OCI-M2 (cell line): ENCODE results near the gene SETMAR.
"Not testable (repeated sequence)": the region's sequence is repeated elsewhere in the genome, so short reads cannot be mapped to it uniquely, and the experiment has no call there.

Source experiments
- DNase-seq: peaks from one replicate; lab custom pipeline; 2025; ENCODE audit not compliant: unreplicated experiment; lab: John Stamatoyannopoulos, UW

Gene SETMAR

GRCh38 chr3:4303187-4304123 is at the start of gene SETMAR:
SETMAR (plus strand) TSS chr3:4303369; CDS start chr3:4303371, 2 bp downstream.
- DNase-seq, result peak; percentile 58

- no peak for DNase-seq
Measured at GRCh38 chr3:4261406-4261805, 41.8 kb upstream of the SETMAR start.

GRCh38 chr3:4264040-4264439 is 39.1 kb upstream of the SETMAR start:
- no peak for DNase-seq

DNA sequence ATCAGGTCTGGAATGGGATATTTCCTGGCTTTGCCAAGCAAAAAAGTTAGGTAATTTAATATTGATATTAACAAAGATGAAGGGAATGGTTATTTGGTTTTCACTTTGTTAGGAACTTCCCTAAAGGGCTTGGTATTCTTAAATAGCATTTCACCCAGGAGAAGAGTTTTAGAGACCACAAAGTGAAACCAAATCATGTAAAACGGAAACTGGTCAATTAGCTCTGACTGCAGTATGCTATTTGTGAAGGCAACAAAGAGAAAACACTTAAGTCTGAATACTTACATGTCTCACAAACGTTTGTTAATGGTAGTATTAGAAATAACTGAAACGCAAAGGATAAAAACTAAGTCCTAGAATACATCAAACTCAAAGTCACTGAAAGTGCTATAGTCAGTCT is 32.4 kb upstream of the SETMAR start:
- no peak for DNase-seq

- DNase-seq, result no peak
Measured at GRCh38 chr3:4271834-4272233, 31.3 kb upstream of the SETMAR start.

GRCh38 chr3:4279516-4280105 is 23.6 kb upstream of the SETMAR start:
- DNase-seq, result no peak

DNA sequence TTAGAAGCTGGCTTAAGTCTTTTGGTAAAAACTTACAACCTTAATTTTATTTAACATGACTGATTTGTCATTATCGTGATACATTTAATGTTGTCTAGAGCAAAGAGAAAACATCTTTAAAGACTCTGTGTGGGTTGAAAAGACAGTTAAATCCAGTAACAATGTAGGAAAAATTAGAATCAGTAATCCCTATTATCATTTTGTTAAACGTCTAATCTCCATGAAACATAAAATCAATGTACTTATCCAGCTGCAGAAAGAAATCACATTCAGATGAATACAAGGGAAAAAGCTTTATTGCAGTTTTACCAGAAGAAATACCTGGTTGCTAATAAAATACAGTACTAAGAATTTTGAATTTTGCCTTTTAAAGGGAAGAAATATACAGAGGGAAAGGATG is 21.2 kb upstream of the SETMAR start:
- no peak for DNase-seq

DNA sequence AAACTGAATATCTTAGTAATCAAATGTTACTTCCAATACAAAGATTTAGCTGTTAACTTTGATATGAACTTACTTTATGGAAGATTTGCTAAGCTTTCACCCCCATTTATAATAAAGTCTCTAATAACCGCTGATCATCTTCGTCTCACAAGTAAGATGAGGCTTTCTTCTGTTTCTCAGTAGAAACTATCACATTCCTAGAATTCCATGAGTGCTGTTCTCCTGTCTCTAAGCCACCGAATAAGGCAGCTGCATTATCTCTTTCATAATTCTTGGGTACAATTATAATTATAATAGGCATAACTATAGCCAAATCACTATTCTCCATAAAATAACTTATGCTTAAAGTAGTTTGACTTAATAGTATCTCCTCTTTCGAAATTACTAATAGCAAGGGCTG is 18.3 kb upstream of the SETMAR start:
- DNase-seq, result no peak

DNA sequence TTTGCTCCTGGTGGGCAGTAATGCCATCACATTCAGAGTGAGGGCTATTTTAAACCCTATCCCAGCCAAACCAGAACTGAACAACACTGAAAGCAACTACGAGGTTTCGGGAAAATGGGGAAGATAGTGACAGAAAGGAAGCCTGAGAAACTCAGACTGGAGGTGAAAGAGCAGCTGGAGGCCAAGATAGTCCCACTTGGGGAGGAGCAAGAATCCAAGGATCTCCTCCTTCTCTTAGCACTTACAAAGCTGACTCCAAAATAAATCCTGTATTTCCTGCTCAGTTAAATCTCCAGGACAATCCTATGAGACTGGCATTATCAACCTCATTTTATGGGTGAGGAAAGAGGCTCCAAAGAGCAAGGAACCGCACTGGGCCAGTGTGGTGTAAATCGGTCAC is 14.1 kb upstream of the SETMAR start:
- no peak for DNase-seq

DNA sequence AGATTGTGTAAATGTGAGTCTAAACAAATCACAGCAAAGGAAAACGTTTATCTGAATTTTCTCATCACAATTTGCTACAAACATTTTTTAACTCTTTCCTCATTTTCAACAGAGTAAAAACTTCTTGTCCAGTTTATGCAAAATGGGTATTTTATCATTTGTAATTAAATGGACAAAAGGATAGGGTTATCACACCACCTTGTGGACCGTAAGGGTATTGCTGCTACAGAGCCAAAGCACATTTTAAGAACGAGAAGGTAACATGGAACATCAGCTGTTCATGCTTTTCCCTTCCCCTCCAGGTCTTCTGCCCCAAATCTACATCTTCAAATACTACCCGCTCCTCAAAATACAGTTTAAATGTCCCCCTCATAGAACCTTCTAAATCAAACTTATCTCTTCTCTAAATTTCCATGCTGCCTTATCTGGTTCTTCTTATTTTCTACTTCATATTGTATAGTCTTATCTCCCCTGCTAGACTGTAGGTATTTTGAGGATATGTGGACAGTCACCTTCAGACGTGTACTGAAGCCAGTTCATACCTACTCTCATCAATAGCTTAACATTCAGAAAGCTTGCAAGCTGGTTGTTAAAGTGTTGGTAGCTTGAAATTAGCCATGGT is 12.8 kb upstream of the SETMAR start:
- peak; percentile 4 for DNase-seq

DNA sequence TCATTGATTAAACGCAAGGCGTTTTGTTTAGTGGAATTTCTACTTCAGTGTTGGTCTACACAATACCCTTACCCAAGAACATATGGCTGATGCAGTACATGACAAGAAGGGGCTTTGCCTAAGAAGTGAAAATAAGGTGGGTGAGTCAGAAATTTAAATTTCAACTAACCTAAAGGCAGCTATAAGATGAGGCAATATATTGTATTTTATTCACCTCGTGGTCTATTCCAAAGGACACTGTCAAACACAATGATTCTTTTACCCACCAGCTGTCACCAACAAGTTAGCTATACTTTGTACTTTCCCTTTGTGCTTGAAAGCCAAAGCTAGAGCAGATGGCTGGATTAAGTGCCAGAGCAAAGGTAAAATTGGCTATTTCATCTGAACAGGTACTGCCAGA is 10.9 kb upstream of the SETMAR start:
- DNase-seq, result no peak

DNA sequence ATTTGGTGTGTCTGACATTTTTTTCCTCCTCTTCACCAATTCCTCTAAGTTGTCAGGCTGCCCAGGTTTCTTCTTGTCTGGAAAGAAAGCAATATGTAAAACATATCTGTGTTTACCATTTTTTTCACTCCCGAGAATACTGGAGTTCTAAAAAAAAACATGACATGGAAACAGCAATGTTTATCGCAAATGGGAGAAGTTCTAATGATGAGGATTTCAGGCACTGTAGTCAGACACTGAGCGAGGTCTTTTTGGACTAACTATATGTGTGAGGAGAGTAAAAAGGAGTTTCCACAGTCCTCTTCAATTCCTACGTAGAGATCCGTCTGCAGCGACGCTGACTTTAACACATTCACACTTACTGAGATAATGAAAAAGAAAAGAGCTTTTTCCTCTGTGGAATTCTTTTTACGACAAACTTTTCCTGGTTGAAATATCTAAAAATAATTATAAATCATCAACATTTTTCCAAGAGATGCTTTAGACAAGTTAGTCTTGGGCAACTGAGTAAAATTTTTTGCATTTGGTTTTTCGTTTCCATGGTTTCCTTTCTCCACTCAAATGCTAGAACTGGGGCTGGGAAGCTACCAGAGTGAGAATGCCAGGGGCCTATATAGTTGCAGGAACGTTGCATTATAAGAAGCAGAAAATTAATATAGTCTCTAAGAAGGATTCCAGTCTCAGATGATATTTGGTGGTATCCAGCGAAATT is 8.4 kb upstream of the SETMAR start:
- DNase-seq, result no peak

DNA sequence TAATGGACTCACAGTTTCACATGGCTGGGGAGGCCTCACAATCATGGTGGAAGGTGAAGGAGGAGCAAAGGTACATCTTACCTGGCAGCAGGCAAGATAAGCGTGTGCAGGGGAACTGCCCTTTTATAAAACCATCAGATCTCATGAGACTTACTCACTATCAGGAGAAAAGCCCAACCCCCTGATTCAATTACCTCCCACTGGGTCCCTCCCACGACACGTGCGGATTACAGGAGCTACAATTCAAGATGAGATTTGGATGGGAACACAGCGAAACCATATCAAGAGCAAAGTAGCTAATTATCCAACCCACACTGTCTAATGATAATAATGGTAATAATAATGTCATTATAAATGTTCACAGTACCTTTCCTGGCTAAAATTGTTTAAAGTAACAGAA is 6.7 kb upstream of the SETMAR start:
- DNase-seq, result not testable (repeated sequence)

- DNase-seq, result no peak
Measured at GRCh38 chr3:4297486-4297885, 5.7 kb upstream of the SETMAR start.

GRCh38 chr3:4302747-4303146 is 422 bp upstream of the SETMAR start:
- no peak for DNase-seq

- not testable (repeated sequence) for DNase-seq
Measured at GRCh38 chr3:4305210-4305609, 2.0 kb downstream of the SETMAR start.

GRCh38 chr3:4306091-4306490 is 2.9 kb downstream of the SETMAR start:
- DNase-seq, result no peak

- no peak for DNase-seq
Measured at GRCh38 chr3:4306860-4307259, 3.7 kb downstream of the SETMAR start.

- no peak for DNase-seq
Measured at GRCh38 chr3:4309491-4310128, 6.4 kb downstream of the SETMAR start.

GRCh38 chr3:4310971-4311370 is 7.8 kb downstream of the SETMAR start:
- no peak for DNase-seq

- no peak for DNase-seq
Measured at GRCh38 chr3:4311496-4311895, 8.3 kb downstream of the SETMAR start.
